ENCODE results near the gene CNTNAP2. TPM values are rescaled to one million over a fixed set of nuclear protein-coding genes. Genes with fewer than 3 reads are reported as not detected.

The CNTNAP2 gene
- total RNA-seq, 2 donors from 2014 or later, result 171 to 228 TPM

GRCh38 chr7:148232784-148233183, 2116.2 kb downstream of the CNTNAP2 start:
- Mint-ChIP-seq H3K36me3 (ENCODE audit: low read depth) (no peaks in the 10 kb centered on the region), H3K4me1 (no peaks in the 10 kb centered on the region), H3K4me3 (no peak overlapping the region), H3K27me3 (ENCODE audit: insufficient read depth) (no peaks in the 10 kb centered on the region), H3K9me3 (peaks cover 4% of the 10 kb centered on the region), H3K27ac (no peak overlapping the region)
- H3K4me3 ChIP-seq (ENCODE audit: low read length), result no peak overlapping the region
- no peak for TF ChIP-seq CTCF (conservative IDR thresholded peaks at IDR 0.05)
- no peak overlapping the region for H3K9ac ChIP-seq (ENCODE audit: extremely low read depth, low read length, poor library complexity, severe bottlenecking)
- DNase-seq, result no peak
- no peaks in the 10 kb centered on the region for H3K4me1 ChIP-seq (ENCODE audit: control insufficient read depth, insufficient read depth, low read length)
- H3K27ac ChIP-seq (ENCODE audit: low read depth, low read length), result no peak overlapping the region
- no peaks in the 10 kb centered on the region for H3K9me3 ChIP-seq (ENCODE audit: control insufficient read depth, low read length)
- no peaks in the 10 kb centered on the region for H3K27me3 ChIP-seq (ENCODE audit: control insufficient read depth, insufficient read depth, low read length, poor library complexity, severe bottlenecking)
- 83 to 92% methylated on average over 1 to 3 of the region's 3 CpGs for WGBS, 2 experiments (ENCODE audit: insufficient coverage in 1 of 2, insufficient read length in 1 of 2)
- no peaks in the 10 kb centered on the region for H3K36me3 ChIP-seq (ENCODE audit: control insufficient read depth, insufficient read depth, low read length)

- DNase-seq, result no peak
- 100% methylated on average over 1 of the region's 1 CpG for WGBS, 2 experiments (ENCODE audit: insufficient coverage in 1 of 2, insufficient read length in 1 of 2)
- Mint-ChIP-seq H3K4me1 (no peaks in the 10 kb centered on the region), H3K36me3 (ENCODE audit: low read depth) (no peaks in the 10 kb centered on the region), H3K27ac (no peak overlapping the region), H3K9me3 (peaks cover 4% of the 10 kb centered on the region), H3K4me3 (no peak overlapping the region), H3K27me3 (ENCODE audit: insufficient read depth) (no peaks in the 10 kb centered on the region)
- Histone ChIP-seq H3K9me3 (ENCODE audit: control insufficient read depth, low read length) (no peaks in the 10 kb centered on the region), H3K36me3 (ENCODE audit: control insufficient read depth, insufficient read depth, low read length) (no peaks in the 10 kb centered on the region), H3K4me1 (ENCODE audit: control insufficient read depth, insufficient read depth, low read length) (no peaks in the 10 kb centered on the region), H3K4me3 (ENCODE audit: low read length) (no peak overlapping the region), H3K27me3 (ENCODE audit: control insufficient read depth, insufficient read depth, low read length, poor library complexity, severe bottlenecking) (no peaks in the 10 kb centered on the region), H3K27ac (ENCODE audit: low read depth, low read length) (no peak overlapping the region), H3K9ac (ENCODE audit: extremely low read depth, low read length, poor library complexity, severe bottlenecking) (no peak overlapping the region)
- no peak for TF ChIP-seq CTCF (conservative IDR thresholded peaks at IDR 0.05)
These were observed 2118.1 kb downstream of the CNTNAP2 start for GRCh38 chr7:148234715-148235114.

GRCh38 chr7:148238761-148239325, 2122.2 kb downstream of the CNTNAP2 start:
- H3K4me1 ChIP-seq (ENCODE audit: control insufficient read depth, insufficient read depth, low read length), result no peaks in the 10 kb centered on the region
- no peak overlapping the region for H3K27ac ChIP-seq (ENCODE audit: low read depth, low read length)
- Mint-ChIP-seq H3K4me1 (peaks cover 1% of the 10 kb centered on the region), H3K9me3 (peaks cover 4% of the 10 kb centered on the region), H3K27ac (no peak overlapping the region), H3K36me3 (ENCODE audit: low read depth) (no peaks in the 10 kb centered on the region), H3K4me3 (no peak overlapping the region), H3K27me3 (ENCODE audit: insufficient read depth) (peaks cover 6% of the 10 kb centered on the region)
- no peaks in the 10 kb centered on the region for H3K9me3 ChIP-seq (ENCODE audit: control insufficient read depth, low read length)
- no peak for TF ChIP-seq CTCF (conservative IDR thresholded peaks at IDR 0.05)
- H3K9ac ChIP-seq (ENCODE audit: extremely low read depth, low read length, poor library complexity, severe bottlenecking), result no peak overlapping the region
- DNase-seq, result no peak
- H3K36me3 ChIP-seq (ENCODE audit: control insufficient read depth, insufficient read depth, low read length), result no peaks in the 10 kb centered on the region
- no peaks in the 10 kb centered on the region for H3K27me3 ChIP-seq (ENCODE audit: control insufficient read depth, insufficient read depth, low read length, poor library complexity, severe bottlenecking)
- H3K4me3 ChIP-seq (ENCODE audit: low read length), result no peak overlapping the region
- WGBS, 2 experiments (ENCODE audit: insufficient coverage in 1 of 2, insufficient read length in 1 of 2), result 83 to 100% methylated on average over 1 of the region's 1 CpG
